RPMI7951 (cell line): ENCODE data around the gene MYH11. TPM values are rescaled to one million over a fixed set of nuclear protein-coding genes. Genes with fewer than 3 reads are reported as not detected.
"Not testable (repeated sequence)": the region's sequence is repeated elsewhere in the genome, so short reads cannot be mapped to it uniquely, and the experiment has no call there.

Experiments used
- DNase-seq: peaks from one replicate; pipeline ENCODE4 v3.0.0-alpha.2; 2012; ENCODE audit warnings: low read depth
- total RNA-seq: library from RNA; depleted of rRNA; stranded (reverse); fragments of >200 nt; shearing (Covaris generic); gene quantifications from 2 replicates; pipeline ENCODE4 v1.2.3, GENCODE V29; 2014

MYH11 gene
- total RNA-seq, 1 experiment from 2014 or later = not detected

DNA sequence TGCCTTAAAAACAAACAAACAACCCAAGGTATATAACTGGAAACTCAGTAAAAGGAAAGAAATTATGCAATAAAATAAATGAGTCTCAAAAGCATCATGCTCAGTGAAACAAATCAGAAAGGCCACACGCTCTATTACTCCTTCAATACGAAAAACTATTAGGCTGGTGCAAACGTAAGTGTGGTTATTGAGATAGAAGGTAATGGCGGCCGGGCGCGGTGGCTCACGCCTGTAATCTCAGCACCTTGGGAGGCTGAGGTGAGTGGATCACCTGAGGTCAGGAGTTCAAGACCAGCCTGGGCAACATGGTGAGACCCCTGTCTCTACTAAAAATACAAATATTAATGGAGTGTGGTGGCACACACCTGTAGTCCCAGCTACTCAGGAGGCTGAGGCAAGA lies 17.6 kb downstream of the MYH11 start:
- not testable (repeated sequence) for DNase-seq

DNA sequence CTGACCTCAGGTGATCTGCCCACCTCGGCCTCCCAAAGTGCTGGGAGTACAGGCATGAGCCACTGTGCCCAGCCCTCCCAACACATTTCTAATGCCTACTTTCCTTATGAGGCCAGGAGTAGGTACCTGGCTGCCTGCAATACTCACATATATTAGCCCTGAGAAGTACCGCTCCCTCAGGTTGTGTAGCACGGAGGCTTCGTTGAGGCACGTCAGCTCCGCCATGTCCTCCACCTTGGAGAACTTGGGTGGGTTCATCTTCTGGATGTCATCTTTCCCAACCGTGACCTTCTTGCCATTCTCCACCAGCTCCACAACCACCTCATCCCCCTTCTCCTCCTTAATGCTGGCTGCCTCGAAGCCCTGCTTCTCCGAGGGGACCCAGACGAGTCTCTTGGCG lies 19.1 kb downstream of the MYH11 start:
- DNase-seq = no peak

- DNase-seq = no peak
Measured at GRCh38 chr16:15836965-15837611, 19.7 kb downstream of the MYH11 start.

GRCh38 chr16:15836074-15836473 lies 20.8 kb downstream of the MYH11 start:
- no peak for DNase-seq

- no peak for DNase-seq
Measured at GRCh38 chr16:15835136-15835878, 21.5 kb downstream of the MYH11 start.

GRCh38 chr16:15834502-15834901 lies 22.3 kb downstream of the MYH11 start:
- DNase-seq = no peak

GRCh38 chr16:15833541-15833940 lies 23.3 kb downstream of the MYH11 start:
- no peak for DNase-seq

DNA sequence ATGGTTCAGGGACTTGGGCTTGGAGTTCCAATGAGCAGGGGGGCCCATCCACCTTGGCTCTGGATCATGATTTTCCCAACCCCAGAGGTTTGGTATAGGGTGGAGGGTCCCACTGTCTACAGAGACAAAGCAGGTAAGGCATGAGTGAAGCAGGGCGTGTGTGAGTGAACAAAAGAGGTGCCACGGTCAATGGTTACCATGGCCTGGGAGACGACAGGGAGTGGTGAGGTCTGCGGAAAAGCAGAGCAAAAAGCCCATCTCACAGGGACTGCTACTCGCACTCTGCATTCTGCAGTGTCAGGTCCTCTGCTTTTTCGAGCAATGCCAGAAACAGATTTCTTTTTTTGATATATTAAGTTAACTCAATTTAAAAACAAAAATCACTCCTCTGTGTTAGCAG lies 24.6 kb downstream of the MYH11 start:
- DNase-seq = no peak

DNA sequence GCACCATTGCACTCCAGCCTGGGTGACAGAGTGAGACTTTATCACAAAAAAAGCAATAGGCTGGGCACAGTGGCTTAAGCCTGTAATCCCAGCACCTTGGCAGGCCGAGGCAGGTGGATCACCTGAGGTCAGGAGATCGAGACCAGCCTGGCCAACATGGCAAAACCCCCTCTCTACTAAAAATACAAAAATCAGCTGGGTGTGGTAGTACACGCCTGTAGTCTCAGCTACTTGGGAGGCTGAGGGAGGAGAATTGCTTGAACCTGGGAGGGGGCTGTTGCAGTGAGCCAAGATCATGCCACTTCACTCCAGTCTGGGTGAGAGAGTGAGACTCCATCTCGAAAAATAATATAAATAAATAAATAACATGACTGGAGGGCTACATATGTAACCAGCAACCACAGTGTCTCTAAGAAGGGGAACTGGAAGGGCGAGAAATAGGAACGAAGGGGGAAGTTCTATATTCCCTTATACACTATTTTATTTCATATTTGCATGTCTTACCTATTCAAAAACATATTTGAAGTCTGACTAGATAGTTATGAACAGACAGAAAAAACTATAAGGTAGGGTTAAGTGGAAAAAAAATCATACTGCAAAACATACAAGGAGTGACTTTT lies 25.9 kb downstream of the MYH11 start:
- no peak for DNase-seq

- DNase-seq = peak; percentile 18
Measured at GRCh38 chr16:15829460-15829859, 27.4 kb downstream of the MYH11 start.

DNA sequence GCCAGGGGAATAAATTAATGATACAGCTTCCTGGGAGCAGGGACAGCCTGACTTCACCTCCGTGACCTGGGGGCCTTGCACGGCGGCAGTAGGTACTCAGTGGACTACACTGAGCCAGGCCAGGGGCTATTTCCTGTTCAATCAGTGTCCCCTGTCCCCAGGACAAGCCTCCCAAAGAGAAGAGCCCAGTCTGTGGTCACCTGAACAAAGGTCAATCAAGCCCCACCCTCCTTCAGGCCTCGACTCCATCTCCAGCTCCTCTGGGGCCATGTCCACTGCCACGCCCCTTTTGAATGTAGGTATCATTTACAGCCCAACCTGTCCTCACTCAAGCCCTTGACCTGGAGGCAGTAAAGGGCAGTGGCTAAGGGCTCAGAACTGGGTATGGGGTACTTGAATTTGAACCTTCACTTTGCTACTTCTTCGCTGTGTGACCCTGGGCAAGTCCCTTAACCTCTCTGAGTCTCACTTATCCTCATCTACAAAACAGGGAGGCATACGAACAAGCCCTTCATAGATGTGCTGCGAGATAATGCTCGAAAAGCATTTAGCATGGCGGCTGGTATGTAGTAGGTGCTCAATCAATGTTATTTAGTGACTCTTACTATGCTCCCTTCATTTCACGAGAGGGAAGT lies 29.0 kb downstream of the MYH11 start:
- no peak for DNase-seq

GRCh38 chr16:15827299-15827698 lies 29.5 kb downstream of the MYH11 start:
- no peak for DNase-seq

- DNase-seq = no peak
Measured at GRCh38 chr16:15825750-15826305, 31.0 kb downstream of the MYH11 start.

DNA sequence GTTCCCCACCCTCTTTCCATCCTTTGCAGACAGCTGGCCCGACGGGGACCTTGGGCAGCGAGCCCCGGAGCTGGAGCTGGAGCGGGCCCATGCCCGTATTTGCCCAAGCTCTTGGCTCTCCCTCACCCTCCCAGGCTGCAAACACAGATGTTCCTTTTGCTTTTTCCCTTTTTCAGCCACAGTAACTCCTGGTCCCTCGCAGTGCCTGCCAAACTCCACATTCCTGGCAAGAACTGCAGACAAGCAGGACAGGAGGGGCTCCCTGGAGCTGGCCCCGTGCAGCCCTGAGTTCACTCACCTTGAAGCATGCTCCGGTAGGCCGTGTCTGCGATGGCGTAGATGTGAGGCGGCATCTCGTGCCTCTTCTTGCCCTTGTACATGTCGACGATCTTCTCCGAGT lies 33.9 kb downstream of the MYH11 start:
- DNase-seq = no peak

DNA sequence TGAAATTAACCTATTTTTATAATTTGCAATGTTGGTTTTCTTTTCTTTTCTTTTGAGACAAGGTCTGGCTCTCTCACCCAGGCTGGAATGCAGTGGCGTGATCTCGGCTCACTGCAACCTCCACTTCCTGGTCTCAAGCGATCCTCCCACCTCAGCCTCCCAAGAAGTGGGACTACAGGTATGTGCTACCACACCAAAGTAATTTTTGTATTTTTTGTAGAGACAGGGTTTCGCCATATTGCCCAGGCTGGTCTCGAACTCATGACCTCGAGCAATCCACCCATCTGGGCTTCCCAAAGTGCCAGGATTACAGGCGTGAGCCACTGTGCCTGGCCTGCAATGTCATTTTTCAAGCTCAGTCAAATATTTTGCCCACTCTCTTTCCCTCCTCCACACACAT lies 36.0 kb downstream of the MYH11 start:
- DNase-seq = no peak

- no peak for DNase-seq
Measured at GRCh38 chr16:15819046-15819445, 37.8 kb downstream of the MYH11 start.

- no peak for DNase-seq
Measured at GRCh38 chr16:15817446-15817845, 39.4 kb downstream of the MYH11 start.

DNA sequence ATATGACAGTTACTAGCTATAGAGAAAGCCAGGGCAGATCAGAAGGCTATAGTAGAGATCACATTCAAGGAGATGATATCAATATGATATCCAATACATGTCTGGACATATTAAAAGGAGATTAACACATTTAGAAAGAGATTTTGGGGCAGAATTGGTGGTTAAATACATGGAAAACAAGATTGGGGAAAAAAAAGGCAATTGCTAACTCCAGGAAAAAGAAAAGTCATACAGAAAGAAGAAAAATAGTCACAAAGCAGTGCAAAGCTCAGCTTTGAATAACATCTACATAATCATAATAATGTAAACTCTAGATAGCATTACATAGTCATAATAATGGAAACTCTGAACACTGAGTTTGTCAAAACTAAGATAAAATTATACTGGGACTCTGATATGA lies 40.6 kb downstream of the MYH11 start:
- no peak for DNase-seq

GRCh38 chr16:15812401-15812750 lies 44.5 kb downstream of the MYH11 start:
- DNase-seq = not testable (repeated sequence)

GRCh38 chr16:15811481-15812400 lies 45.1 kb downstream of the MYH11 start:
- peak; percentile 92 for DNase-seq

- DNase-seq = no peak
Measured at GRCh38 chr16:15810949-15811348, 45.9 kb downstream of the MYH11 start.
